Activated CD4-positive, alpha-beta T cell treated with anti-CD3 and anti-CD28 coated beads, Interleukin-2, amount 50 U/mL, for 48 hours (primary cell): ENCODE results near the gene HIGD1A.

Experiments used
- DNase-seq, 2 experiments: peaks; one replicate each; pipeline ENCODE4 v3.0.0-alpha.2; 2020

HIGD1A gene

DNA sequence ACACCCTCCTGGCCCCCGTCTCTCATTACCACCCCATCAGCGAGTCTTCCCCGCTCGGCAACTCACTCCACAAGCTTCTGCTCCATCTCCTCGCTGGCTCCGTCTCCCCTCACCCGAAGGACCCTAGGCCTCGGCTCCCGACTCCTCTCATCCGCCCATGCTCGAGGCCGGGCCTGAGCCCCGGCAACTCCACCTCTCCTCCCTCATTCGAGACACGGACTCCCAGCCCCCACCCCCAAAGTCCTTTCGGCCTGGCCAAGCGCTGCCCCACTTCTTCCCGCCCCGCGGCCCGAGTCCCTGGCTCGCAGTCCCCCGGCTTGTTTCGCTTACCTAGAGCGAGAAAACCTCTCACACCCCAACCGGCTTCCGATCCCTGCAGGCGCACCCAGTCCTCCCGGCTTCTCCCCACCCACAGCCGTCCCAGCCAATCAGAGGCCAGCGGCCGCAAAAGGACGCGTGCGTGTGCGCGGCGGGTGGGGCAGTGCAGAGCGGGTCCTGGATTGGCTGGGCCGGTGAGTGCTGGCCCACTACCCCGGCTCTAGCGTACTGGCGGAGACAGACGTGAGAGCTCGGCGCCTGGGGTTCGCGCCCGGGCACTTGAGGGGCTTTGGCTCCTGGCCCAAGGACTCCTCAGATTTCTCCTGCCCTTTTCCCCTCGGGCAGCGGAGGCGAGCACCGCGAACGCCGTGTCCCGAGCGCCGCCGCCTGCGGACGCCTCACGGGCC is at the start of gene HIGD1A:
HIGD1A (minus strand) TSS at position 385 of the 725 bp plus-strand sequence. CDS start 10,237 bp downstream, outside the sequence.
- peak; percentile 94 to 95 for DNase-seq

DNA sequence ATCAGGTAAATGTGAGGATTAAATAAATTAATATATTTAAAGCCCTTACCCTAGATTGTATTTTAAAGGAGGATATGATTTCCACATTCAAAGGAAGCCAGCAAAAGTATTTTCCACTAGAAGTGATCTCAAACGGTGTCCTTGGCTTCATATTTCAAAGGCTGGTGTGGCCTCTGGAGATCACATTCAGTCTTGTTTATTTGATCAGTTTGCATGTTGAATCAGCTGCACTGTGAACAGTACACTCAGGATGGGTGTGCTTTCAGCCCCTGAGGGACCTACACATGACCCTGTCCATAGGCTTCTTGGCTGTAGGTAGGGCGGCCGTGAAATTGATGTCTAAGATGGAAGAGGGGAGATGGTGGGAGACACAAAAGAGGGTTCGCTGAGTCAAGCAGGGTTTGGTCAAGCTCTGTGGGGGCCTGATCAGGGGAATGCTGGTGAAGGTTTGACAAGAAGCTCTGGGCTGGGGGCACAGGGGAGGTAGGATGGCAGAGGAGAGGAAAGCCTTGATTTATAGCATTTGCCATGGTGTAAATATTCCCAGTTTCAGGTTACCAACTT is 49.5 kb upstream of the HIGD1A start:
- DNase-seq = no peak

DNA sequence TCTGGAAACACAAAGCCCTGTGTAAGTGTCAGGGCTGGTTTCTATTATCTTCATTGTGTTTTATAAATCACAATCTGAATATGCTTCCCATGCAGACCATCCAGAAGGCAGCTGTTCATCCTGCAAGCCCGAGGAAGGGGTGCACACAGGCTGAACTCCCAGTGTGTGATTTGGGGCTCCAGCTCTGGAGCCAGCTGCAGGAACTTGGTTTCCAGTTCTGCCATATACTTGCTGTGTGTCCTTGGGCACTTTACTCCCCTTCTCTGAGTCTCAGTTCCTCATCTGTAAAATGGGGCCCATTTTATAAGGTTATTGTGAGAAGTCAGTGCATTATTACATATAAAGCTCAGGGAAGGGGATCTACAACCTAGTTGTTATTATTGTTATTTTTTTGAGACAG is 48.8 kb upstream of the HIGD1A start:
- no peak for DNase-seq

DNA sequence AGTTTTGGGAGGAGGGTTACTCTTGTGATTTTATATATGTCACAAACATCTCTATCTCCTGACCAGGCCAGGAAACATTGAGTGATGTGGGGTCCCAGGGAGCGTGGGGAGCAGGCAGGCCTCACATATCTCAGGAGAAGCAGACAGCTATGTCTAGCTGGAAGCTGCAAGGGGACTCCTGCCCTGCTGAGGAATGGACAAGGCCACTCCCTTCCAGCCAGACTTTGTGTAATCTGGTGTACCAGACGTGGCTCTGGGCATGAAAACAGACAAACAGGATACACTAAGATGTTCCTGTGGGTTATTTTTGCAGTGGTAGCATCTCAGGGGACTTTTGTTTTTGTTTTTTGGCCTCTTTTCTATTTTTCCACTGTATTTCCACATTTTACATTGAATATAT is 48.2 kb upstream of the HIGD1A start:
- DNase-seq = no peak

DNA sequence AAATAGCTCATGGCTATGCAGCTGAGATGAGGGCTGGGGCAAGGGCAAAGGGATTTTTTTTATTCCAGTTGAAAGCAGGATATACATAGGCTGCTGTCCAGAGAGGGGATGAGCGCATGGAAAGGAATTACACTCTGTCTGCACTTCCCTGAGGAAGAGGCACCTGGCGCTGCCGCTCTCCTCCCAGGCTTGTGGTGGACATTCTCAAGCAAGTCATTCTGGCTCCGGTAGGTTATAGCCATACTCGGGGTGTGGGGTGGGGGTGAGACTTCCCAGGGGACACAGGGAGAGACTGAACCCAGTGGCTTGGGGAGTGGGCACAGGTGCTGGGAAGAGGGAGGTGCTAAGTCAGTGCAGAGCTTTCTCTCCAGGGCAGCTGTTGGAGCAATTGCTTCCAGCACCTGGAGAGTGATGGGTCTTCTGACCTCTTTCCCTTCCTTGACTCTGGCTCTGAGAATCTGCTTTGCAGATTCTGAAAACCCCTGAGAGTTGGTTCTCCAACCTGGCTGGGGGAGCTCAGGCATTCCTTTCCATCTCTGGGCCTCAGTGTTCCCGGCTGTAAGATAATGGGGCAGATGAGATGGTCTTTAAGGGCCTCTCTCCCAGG is 47.0 kb upstream of the HIGD1A start:
- no peak for DNase-seq

DNA sequence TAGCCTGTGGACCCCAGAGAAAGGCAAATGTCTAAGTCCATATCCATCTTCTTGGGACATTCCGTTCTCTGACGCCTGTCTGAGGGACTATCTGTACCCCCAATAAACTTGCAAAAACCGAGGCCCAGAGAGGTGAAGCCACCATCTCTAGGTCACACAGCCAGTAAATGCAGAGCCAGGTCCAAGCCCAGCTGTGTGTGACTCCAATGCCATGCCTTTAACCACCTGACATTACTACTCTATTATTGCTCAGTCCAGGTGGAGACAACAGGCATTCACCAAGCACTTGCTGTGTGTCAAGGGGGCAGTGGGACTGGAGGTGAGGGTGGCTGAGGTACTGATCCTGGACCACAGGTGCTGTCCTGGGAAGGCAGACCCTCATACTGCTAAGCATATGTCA is 46.0 kb upstream of the HIGD1A start:
- no peak for DNase-seq

DNA sequence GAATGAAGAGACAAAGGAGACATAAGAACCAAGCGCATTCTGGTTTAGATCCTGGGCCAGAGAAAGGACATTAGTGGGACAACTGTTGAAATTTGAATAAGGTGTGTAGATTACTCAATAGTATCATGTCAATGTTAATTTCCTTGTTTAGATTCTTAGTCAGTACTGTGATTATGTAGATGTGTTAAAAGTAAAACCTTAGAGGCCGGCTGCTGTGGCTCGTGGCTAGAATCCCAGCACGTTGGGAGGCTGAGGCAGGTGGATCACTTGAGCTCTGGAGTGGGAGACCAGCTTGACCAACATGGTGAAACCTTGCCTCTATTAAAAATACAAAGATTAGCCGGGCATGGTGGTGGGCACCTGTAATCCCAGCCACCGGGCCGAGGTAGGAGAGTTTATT is 44.7 kb upstream of the HIGD1A start:
- DNase-seq = no peak

DNA sequence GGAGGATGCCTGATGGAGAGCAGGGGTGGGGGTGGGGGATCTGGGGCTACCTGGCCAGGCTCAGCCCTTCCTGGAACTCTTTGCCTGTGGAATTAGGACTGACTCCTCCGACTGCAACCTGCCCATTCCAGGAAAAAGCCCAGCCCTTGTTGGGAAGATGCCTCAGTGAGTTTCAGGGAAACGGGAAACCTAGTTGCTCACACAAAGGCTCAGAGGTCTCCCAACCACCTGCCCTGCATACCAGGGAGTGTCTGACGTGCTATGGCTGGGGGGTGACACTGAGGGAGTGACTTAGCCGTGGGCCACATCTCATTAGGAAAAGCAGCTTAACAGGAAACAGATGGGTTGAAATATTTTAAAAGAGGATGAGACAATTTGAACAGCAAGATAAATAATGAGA is 43.4 kb upstream of the HIGD1A start:
- no peak for DNase-seq

DNA sequence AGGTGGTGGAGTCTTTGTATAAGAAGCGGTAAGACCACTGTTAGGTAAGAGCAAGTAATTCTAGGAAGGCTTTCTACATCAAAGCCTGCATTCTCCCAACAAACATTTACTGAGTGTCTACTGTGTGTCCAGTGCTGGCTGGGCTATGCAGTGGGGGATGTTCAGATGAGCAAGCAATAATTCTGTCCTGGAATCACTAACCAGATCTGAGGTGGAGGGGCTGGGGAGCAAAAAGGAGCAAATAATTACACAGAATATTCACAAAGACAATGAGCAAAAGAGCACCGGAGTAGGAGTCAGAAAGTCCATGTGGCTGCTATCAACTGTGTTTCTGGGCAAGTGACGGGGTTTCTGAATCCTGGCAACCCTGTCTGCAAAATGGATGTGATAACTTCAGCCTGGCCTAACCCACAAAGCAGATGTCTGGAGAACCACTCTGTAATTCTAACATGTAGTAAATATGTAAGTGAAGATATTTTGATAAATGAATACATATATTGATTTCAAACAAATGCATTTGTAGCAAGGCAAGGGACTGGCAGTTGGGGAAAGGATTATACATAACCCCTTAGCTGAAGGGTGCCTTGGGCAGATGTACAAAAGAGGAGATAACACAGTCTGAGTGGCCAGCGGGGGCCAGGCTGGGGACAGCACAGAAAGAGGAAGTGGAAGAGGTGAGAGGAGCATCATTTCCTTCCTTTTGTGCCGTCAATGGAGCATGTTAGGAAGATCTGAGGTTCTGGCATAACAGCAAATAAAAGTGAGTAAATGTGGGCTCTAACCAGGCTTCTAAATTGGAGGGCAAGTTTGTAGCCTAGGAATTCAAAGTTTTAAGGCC is 42.6 kb upstream of the HIGD1A start:
- DNase-seq = no peak

DNA sequence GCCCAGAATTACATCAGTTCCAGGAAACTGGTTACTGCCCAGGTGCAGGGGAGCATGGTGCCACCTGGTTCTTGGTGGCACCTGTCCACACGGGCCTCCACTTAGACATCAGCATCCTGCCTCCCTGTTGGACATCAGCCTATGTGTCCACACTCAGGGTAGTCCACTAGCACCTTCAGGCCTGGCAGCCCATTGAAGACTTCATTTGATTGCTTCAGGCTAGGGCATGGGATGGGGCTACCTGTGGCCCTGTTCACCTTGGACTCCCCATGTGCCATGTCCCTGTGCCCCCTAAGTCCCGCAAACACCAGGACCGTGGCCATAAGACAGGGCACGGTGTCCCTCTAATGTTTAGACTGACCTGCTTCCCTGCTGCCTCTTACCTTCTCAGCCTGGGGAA is 40.5 kb upstream of the HIGD1A start:
- DNase-seq = no peak

DNA sequence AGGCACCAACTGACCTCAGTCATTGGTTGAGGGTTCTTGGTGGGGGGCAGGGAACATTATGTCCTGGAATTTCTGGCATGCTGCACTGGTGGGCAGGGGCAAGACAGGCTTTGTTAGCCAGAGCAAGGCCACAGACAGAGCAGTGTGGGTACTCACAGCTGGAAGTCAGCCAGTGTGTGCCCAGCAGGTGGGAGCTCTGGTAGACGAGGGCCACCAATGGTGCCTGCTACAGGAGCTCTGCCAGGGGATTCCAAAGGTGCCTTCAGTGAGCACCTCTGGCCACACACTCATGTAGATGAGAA is 40.1 kb upstream of the HIGD1A start:
- no peak for DNase-seq

DNA sequence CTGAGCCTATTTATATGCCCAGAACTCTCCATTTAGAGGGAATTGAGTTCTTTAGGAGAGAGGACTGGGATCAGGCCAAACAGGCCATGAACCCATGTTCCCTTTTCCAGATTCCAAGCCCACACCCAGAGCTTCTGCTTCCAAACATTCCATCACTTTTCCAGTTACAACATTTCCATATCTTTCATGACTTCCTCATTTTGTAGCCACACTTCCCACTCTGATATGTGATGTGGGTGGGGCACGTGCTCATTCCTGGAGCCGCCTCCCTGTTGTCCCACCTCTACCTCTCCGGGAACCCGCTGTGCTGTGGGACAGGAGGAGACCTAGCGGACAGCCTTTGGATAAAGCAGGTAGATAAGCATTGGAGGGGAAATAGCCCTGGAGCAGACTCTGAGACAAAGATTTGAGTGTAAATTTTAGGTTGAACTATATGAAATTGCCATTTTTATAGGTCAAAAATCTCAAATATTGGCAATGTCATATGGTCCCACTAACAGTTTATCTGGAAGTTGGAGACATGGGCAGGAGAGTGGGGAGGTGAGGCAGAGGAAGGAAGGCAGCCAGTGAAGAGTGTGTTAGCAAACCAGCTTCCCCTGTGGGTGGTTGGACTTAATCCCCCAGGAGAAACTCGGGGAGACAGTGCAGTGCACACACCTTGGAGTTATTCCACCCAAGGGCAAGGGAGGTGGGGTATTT is 39.6 kb upstream of the HIGD1A start:
- DNase-seq = no peak

DNA sequence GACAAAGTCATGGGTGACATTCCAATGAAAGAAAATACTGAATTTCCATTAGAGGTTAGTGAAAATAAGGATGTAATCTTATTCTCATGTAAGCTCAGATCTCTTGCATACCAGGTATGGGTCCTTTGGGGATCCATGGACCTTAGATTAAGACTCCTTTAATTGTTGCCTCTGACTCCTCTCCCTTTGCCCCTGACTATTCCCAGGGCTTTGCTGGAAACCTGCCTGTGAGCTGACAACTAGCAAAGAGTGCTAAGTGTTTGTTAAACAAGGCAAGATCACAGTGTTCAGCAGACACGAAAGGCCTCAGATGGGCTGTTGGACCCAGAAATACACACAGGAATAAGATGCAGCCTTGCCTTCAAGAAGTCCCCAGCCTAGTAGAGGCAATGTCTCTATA is 37.0 kb upstream of the HIGD1A start:
- no peak for DNase-seq

DNA sequence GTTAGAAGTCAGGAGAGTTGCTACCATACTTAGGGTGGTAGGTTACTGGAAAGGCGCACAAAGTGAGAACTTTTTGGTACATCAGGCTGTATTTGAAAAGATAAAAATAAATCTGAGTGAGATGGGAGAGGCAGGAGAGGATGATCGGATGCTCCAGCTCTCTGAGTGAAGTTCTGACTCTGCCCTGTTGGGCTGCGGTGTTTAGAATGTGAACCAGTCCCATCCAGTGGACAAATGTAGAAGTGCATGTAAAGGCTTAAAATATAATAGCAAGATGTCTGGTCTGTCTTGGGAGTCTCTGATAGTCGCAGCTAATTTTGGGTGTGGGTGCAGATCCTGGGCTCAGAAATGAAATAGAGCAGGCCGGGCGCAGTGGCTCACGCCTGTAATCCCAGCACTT is 35.3 kb upstream of the HIGD1A start:
- no peak for DNase-seq

DNA sequence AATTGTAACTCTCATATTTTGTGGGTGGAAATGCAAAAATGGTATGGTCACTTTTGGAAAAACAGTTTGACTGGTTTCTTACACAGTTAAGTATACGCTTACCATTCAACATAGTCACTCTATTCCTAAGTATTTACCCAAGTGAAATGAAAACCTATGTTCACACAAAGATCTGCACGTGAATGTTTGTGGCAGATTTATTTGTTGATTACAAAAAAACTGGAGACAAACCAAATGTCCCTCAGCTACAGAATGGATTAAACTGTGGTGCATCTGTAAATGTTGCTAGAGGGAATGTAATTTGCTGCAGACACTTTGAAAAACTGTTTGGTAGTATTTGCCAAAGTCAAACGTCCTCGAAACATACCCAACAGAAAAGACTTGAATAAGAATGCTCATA is 34.3 kb upstream of the HIGD1A start:
- DNase-seq = no peak

DNA sequence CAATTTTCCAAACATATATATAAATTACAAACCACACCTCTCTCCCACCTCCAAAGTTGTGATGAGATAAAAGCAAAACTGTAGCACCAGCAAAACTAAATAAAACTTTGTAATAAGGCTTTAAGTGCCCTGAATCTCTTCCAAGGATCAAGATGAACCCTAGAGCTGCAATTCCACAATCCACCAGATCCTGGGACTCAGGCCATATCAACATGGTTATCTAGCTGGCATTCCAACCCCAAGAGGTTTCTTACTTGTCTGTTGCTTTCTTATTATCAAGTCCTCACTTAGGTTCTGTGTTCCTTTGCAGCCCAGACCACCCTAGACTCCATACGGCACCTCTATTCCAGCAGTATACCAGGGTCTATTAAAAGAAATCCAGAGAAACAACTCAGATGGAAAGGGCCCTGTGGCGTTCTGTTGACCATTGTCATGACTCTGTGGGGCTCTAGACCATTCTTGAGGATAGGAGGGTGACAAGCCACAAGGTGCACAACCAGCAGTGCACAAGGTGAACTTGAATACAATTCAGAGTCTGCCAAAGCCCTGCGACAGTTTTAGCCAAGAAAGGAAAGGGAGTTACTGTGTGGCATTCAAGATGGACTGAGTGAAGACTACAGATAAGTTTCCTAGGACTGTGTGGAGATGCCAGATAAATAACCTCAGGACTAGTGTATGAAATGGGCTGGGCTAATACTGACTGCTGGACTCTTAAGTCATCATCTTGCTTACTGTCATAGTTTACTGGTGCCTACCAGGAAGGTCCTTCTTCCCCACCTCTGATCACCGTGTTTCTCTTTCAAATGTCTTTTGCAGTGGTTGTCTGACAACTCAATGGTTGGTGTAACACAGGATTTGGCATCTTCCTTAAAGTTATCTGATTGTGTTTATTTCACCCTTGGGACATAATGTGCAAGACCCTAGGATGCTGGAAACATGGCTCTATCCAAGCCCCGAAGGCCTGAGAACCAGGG is 32.1 kb upstream of the HIGD1A start:
- DNase-seq = no peak

DNA sequence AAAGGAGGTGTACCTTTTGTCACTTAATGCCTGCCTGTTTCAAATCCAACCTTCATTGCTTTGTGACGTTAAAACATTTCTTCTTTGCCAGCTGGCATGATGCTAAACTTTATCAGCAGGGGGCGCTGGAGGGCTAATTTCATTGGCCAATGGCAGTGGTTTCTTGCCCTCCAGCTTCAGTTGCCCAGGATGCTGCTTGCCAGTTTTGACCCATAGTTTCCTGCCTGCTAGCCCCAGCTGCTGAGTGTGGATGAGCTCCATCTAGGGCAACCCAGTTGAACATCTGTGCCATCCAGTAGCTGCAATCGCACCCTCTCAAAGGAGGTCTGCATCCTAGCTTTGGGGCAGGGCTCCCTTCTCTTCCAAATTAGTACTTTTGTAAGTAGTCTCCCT is 27.0 kb upstream of the HIGD1A start:
- peak; percentile 83 to 88 for DNase-seq

DNA sequence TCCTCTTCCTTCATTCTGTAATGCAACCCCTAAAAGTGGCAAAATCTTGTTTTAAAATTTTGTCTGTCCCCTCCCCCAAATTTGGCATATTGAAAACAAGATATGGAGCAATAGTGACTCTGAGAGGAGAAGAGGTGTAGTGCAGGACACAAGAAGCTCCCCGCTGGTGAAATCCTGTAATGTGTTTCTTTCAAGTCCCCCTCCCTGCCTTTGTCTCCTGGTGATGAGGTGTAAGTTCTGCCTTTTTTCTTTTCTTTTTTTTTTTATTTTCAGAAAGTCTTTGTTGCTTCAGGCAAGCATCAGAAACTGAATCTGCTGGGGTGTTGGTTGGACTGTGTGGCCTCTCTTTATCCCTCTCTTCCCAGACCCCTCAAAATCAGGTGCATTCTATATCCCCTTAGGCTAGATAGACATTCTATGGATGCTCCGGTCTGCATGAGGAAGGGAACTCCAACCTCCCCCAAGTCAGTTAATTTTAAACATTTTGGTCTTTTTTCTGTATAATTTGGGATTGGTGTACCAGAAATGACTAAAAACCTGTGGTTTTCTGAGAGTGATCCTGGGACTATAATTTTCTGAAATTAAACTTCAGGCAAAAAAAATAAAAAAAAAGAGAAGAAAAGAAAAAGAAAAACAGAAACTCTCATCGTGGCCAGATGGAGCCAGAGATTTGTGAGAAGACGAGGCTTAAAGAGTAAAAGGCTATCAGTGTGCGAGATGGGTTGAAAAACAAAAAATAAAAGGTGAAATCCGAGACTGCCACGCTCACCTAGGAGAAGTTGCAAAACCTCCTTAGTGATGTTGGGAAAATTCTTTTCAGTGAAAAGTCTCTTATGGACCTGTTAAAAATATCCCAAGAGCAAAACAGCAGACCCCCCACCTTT is 26.4 kb upstream of the HIGD1A start:
- DNase-seq = no peak

DNA sequence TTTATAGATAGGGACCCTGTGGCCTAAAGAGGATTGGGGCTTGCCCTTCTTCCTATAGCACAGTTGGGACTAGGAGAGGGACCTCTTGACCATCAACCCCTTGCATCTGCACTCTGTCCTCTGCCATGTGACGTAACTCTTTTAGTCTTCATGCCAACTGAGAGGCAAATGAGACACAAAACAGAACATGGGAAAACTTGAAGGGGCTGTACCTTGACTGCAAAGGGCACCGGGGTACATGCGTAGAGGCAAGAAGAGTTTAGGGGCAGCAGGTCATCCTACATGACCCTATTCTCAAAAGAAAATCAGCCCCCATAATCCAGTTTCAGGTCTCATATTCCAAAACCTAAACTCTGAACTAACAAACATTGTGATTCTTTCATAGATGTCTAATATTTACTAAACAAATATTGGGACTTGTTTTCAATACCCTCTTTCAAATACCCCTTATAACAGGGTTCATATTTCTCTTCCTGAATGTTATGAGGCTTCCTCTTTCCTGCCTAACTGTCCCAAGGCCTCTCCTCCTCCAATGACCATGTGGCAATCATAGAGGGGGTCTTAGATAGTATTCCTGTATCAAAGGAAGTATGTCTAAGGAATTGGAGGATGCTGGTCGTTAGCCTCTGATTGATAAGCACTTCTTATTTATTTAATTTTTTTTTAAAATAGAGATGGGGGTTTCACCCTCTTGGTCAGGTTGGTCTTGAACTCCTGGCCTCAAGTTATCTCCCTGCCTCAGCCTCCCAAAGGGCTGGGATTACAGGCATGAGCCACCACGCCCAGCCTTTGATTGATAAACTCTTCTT is 25.5 kb upstream of the HIGD1A start:
- no peak for DNase-seq

DNA sequence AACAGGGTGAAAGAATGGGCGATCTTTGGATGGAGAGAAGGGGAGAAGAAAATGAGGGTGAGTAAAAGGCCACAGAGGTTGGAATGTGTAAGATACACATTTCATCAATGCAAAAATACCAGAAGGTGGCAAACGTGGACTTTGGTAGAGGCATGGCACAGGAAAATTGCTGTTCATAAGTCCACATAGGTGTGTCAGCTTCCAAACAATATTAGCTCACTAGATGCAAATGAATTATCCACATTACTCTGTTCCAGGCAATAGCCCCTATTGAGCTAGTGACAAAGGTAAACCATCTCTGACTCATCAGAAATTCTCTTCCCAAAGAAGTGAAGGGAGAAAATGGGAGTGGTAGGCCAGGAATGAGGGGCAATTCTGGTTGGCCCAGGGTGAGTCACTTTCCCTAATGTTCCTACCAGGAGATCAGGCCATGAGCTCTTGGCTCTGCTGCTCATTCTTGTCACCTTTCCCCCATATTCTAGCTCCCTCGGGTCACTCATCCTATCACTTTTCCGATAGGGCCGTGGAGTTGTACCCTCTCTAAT is 24.9 kb upstream of the HIGD1A start:
- DNase-seq = no peak
